B cell (primary cell): ENCODE measurements around the gene UBQLNL. TPM values are rescaled to one million over a fixed set of nuclear protein-coding genes. Genes with fewer than 3 reads are reported as not detected.

Experiments
- ATAC-seq: fragments of 200-7000 bp; cut with Tn5 transposase; one replicate; pipeline ENCODE4 v1.10.0; 2021; ENCODE audit warnings: low read depth, mild to moderate bottlenecking, moderate number of reproducible peaks, moderate library complexity
- CTCF ChIA-PET: fragments of 350-600 bp; sonication (Branson Sonifier 250); formaldehyde crosslinking; loops from one replicate; lab custom pipeline; 2021; ENCODE audit warnings: antibody characterized with exemption, inconsistent platforms; lab: Charles Lee
- POLR2A ChIA-PET: fragments of 350-600 bp; sonication (Branson Sonifier 250); formaldehyde crosslinking; loops from one replicate; lab custom pipeline; 2021; ENCODE audit warnings: antibody characterized with exemption; lab: Charles Lee
- DNase-seq: peaks from one replicate; pipeline ENCODE4 v3.0.0; 2013
- H2AFZ ChIP-seq: 2 replicates; pipeline ENCODE4 v1.6.1; 2012; ENCODE audit warnings: mild to moderate bottlenecking, low read depth, low read length; ENCODE audit not compliant: insufficient read depth, poor library complexity, severe bottlenecking
- H3K27ac ChIP-seq, 2 donors: 1 replicate in 1 of 2; 2 replicates in 1 of 2; pipeline ENCODE4 v1.5.1; 2012 to 2013; ENCODE audit warnings: low read length in 2 of 2, mild to moderate bottlenecking in 2 of 2, moderate library complexity in 1 of 2
- H3K27me3 ChIP-seq, 4 experiments: fragments of 200-600 bp in 1 of 4; sonication (generic) in 1 of 4; replicated peaks in 1 of 4; 1 replicate in 2 of 4; 2 replicates in 2 of 4; pipeline versions ENCODE4 v1.6.1 to v1.7.0; 2013 to 2016; ENCODE audit warnings: low read length in 3 of 4, mild to moderate bottlenecking in 2 of 4, mixed read lengths in 1 of 4, moderate library complexity in 1 of 4; ENCODE audit not compliant: insufficient read depth in 4 of 4, control insufficient read depth in 3 of 4; ENCODE audit errors: control extremely low read depth in 1 of 4
- H3K36me3 ChIP-seq, 2 experiments: replicated peaks in 1 of 2; 1 replicate in 1 of 2; 2 replicates in 1 of 2; pipeline versions ENCODE4 v1.6.1 to v1.7.1; 2013; ENCODE audit warnings: low read length in 1 of 2; ENCODE audit not compliant: insufficient read depth in 2 of 2, control insufficient read depth in 1 of 2; ENCODE audit errors: control extremely low read depth in 1 of 2, extremely low read depth in 1 of 2
- H3K4me1 ChIP-seq, 2 donors: fragments of 200-600 bp in 1 of 2; sonication (generic) in 1 of 2; 1 replicate in 1 of 2; 2 replicates in 1 of 2; pipeline versions ENCODE4 v1.5.1 to v1.6.1; 2013 to 2017; ENCODE audit warnings: low read length in 2 of 2; ENCODE audit not compliant: control insufficient read depth in 2 of 2, insufficient read depth in 2 of 2
- H3K4me2 ChIP-seq: replicated peaks from 2 replicates; pipeline ENCODE3; 2012; ENCODE audit warnings: mild to moderate bottlenecking, low read depth, low read length; ENCODE audit not compliant: poor library complexity, severe bottlenecking
- H3K4me3 ChIP-seq, 5 experiments: fragments of 200-600 bp in 1 of 5; sonication (generic) in 1 of 5; 1 replicate in 3 of 5; 2 replicates in 2 of 5; pipeline versions ENCODE4 v1.5.1 to v1.7.0; 2011 to 2016; ENCODE audit warnings: low read length in 4 of 5, mild to moderate bottlenecking in 4 of 5, low read depth in 2 of 5, control low read depth in 1 of 5, moderate library complexity in 1 of 5; ENCODE audit not compliant: insufficient read depth in 1 of 5; ENCODE audit errors: control extremely low read depth in 1 of 5, extremely low read depth in 1 of 5
- H3K79me2 ChIP-seq: fragments of 200-600 bp; sonication (generic); one replicate; pipeline ENCODE4 v1.6.0; 2016; ENCODE audit warnings: low read length; ENCODE audit not compliant: control insufficient read depth, insufficient read depth
- H3K9ac ChIP-seq: fragments of 200-600 bp; sonication (generic); 2 replicates; pipeline ENCODE4 v1.6.1; 2017; ENCODE audit warnings: mild to moderate bottlenecking, low read length, moderate library complexity
- H3K9me3 ChIP-seq, 3 donors: one replicate each; pipeline versions ENCODE4 v1.6.1 to v1.7.1; 2013; ENCODE audit warnings: low read length in 2 of 3; ENCODE audit not compliant: control insufficient read depth in 2 of 3, insufficient read depth in 1 of 3; ENCODE audit errors: control extremely low read depth in 1 of 3
- H4K20me1 ChIP-seq: 2 replicates; pipeline ENCODE4 v1.6.0; 2012; ENCODE audit warnings: mild to moderate bottlenecking, low read length; ENCODE audit not compliant: insufficient read depth, control insufficient read depth, poor library complexity, severe bottlenecking
- H3K27ac Mint-ChIP-seq: one replicate; pipeline ENCODE4 v1.8.0; 2021; ENCODE audit warnings: mixed read lengths
- H3K27me3 Mint-ChIP-seq: one replicate; pipeline ENCODE4 v1.8.0; 2021; ENCODE audit warnings: mixed read lengths
- H3K4me1 Mint-ChIP-seq: one replicate; pipeline ENCODE4 v1.8.0; 2021; ENCODE audit warnings: mixed read lengths
- H3K4me3 Mint-ChIP-seq: one replicate; pipeline ENCODE4 v1.8.0; 2021; ENCODE audit warnings: mixed read lengths
- H3K9me3 Mint-ChIP-seq: one replicate; pipeline ENCODE4 v1.8.0; 2022; ENCODE audit warnings: mixed read lengths; ENCODE audit not compliant: insufficient read depth
- CTCF ChIP-seq: fragments of 200-600 bp; IDR thresholded peaks from one replicate; pipeline ENCODE4 v1.8.0; 2022; ENCODE audit warnings: antibody characterized with exemption, mild to moderate bottlenecking
- EZH2 ChIP-seq: IDR thresholded peaks from 2 replicates; pipeline ENCODE4 v1.6.1; 2012; ENCODE audit warnings: borderline replicate concordance, low read depth, mild to moderate bottlenecking, moderate library complexity, low read length; ENCODE audit not compliant: insufficient read depth, poor library complexity, severe bottlenecking
- WGBS: methylation state at CpG from one replicate; pipeline ENCODE4 v1.1.5; 2013; ENCODE audit warnings: missing lambda C conversion rate; ENCODE audit not compliant: insufficient coverage; 5-methylcytosine and 5-hydroxymethylcytosine counted together
- intact Hi-C: fragments of 100-400 bp; cut with micrococcal nuclease; formaldehyde crosslinking; loops from one replicate; pipeline ENCODE4 v1.10.0; 2022
- polyA plus RNA-seq: library from polyadenylated mRNA; depleted of rRNA; stranded (reverse); fragments of >200 nt; gene quantifications from 2 replicates; pipeline ENCODE4 v1.2.3, GENCODE V29; 2012
- total RNA-seq, 2 donors: library from RNA; stranded (reverse); fragments of 120-200 nt in 1 of 2; gene quantifications; 1 replicate in 1 of 2; 2 replicates in 1 of 2; pipeline versions ENCODE4 v1.2.3 to v1.2.4, GENCODE V29; 2013 to 2022

UBQLNL gene
- total and polyA plus RNA-seq, 2 donors (not counting 1 experiment from before 2014, with no cell fraction given) = 1.3 to 1.9 TPM

- WGBS = 42% methylated on average over 3 of the region's 5 CpGs
Measured at GRCh38 chr11:5550440-5551095, 34.1 kb upstream of the UBQLNL start.

GRCh38 chr11:5548440-5548839 is 31.9 kb upstream of the UBQLNL start, which contains the start of gene OR52H1:
TSS of gene OR52H1 (minus strand) at chr11:5548540. CDS start at chr11:5545505, 3,035 bp downstream.
- Mint-ChIP-seq H3K9me3 (no peaks in the 10 kb centered on the region), H3K27me3 (peaks cover 9% of the 10 kb centered on the region), H3K4me3 (no peak within 1 kb of the TSS), H3K27ac (no peak within 1 kb of the TSS), H3K4me1 (no peaks in the 10 kb centered on the region)
- intact Hi-C loops = no loop called here
- TF ChIP-seq EZH2 (no peak), CTCF (no peak)
- no peak within 1 kb of the TSS for H3K4me3 ChIP-seq
- POLR2A ChIA-PET = no interaction called here
- no peak within 1 kb of the TSS for H3K4me2 ChIP-seq
- CTCF ChIA-PET = no interaction called here
- no peaks in the 10 kb centered on the region for H3K9me3 ChIP-seq
- DNase-seq (no peak), ATAC-seq (no peak)
- no peak within 1 kb of the TSS for H3K27ac ChIP-seq
- WGBS = no CpG with 5 or more reads among the region's 1 CpG
- no peaks in the 10 kb centered on the region for H3K27me3 ChIP-seq
- no peaks in the 10 kb centered on the region for H3K79me2 ChIP-seq
- no peak within 1 kb of the TSS for H3K9ac ChIP-seq
- H4K20me1 ChIP-seq = no peaks in the 10 kb centered on the region
- no peak within 1 kb of the TSS for H2AFZ ChIP-seq
- H3K36me3 ChIP-seq = no peaks in the 10 kb centered on the region
- no peaks in the 10 kb centered on the region for H3K4me1 ChIP-seq

More at GRCh38 chr11:5550440-5551095, 34.1 kb upstream of the UBQLNL start:
- no peaks in the 10 kb centered on the region for H3K9me3 Mint-ChIP-seq
- no peaks in the 10 kb centered on the region for H3K4me1 Mint-ChIP-seq
- H3K9me3 ChIP-seq = no peaks in the 10 kb centered on the region
- no peaks in the 10 kb centered on the region for H4K20me1 ChIP-seq
- POLR2A ChIA-PET = no interaction called here
- H3K4me3 Mint-ChIP-seq = no peak overlapping the region
- H3K4me3 ChIP-seq = no peak overlapping the region
- no peaks in the 10 kb centered on the region for H3K36me3 ChIP-seq
- H3K27ac Mint-ChIP-seq = no peak overlapping the region
- no peak overlapping the region for H3K4me2 ChIP-seq
- no peaks in the 10 kb centered on the region for H3K4me1 ChIP-seq
- TF ChIP-seq CTCF (no peak), EZH2 (no peak)
- no peaks in the 10 kb centered on the region for H3K27me3 ChIP-seq
- CTCF ChIA-PET = no interaction called here
- no peaks in the 10 kb centered on the region for H3K79me2 ChIP-seq
- ATAC-seq (no peak), DNase-seq (no peak)
- intact Hi-C loops = no loop called here
- H3K9ac ChIP-seq = no peak overlapping the region
- H2AFZ ChIP-seq = no peak overlapping the region
- no peak overlapping the region for H3K27ac ChIP-seq
- peaks cover 12% of the 10 kb centered on the region for H3K27me3 Mint-ChIP-seq
